PC-9 (cell line): ENCODE results near the gene PPP1R13L. TPM values are rescaled to one million over a fixed set of nuclear protein-coding genes. Genes with fewer than 3 reads are reported as not detected.
A peak's percentile ranks its signal among the peaks of the same experiment; 100 is the strongest.

Experiments used
- BruUV-seq: library from RNA; stranded (reverse); fragments of 400-500 nt; replicated peaks from 2 replicates; lab custom pipeline; 2021; lab: Mats Ljungman, UMichigan
- CTCF ChIA-PET: fragments of 300-600 bp; sonication (Branson Sonifier 250); formaldehyde crosslinking; loops from one replicate; lab custom pipeline; 2022; ENCODE audit warnings: antibody characterized with exemption; lab: Charles Lee
- POLR2A ChIA-PET: fragments of 300-600 bp; sonication (Branson Sonifier 250); formaldehyde crosslinking; loops from one replicate; lab custom pipeline; 2022; ENCODE audit warnings: antibody characterized with exemption; ENCODE audit not compliant: unreplicated experiment; lab: Charles Lee
- DNase-seq, 2 experiments: peaks; one replicate each; pipeline versions ENCODE4 v3.0.0 to v3.0.0-alpha.2; 2015 to 2022; ENCODE audit warnings: mixed read lengths in 1 of 2
- H2AFZ ChIP-seq: fragments of 200-600 bp; sonication (generic); 2 replicates; pipeline ENCODE4 v1.8.1; 2017; ENCODE audit warnings: antibody characterized with exemption
- H3F3A ChIP-seq: fragments of 200-600 bp; sonication (generic); 2 replicates; pipeline ENCODE4 v1.8.1; 2017; ENCODE audit warnings: antibody characterized with exemption, mild to moderate bottlenecking, low read depth; ENCODE audit not compliant: insufficient read depth
- H3K27ac ChIP-seq: fragments of 200-600 bp; sonication (generic); 2 replicates; pipeline ENCODE4 v1.6.1; 2016; ENCODE audit warnings: mixed run types
- H3K27me3 ChIP-seq: fragments of 200-600 bp; sonication (generic); 2 replicates; pipeline ENCODE4 v1.6.1; 2016; ENCODE audit warnings: low read depth, mixed run types; ENCODE audit not compliant: insufficient read depth
- H3K36me3 ChIP-seq: fragments of 200-600 bp; sonication (generic); 2 replicates; pipeline ENCODE4 v1.6.1; 2016; ENCODE audit warnings: low read depth, mixed run types
- H3K4me1 ChIP-seq: fragments of 200-600 bp; sonication (generic); replicated peaks from 2 replicates; pipeline ENCODE4 v1.6.1; 2016; ENCODE audit warnings: mixed run types; ENCODE audit not compliant: insufficient read depth
- H3K4me2 ChIP-seq: fragments of 200-600 bp; sonication (generic); 2 replicates; pipeline ENCODE4 v1.6.1; 2017; ENCODE audit warnings: mixed run types
- H3K4me3 ChIP-seq: fragments of 200-600 bp; sonication (generic); 2 replicates; pipeline ENCODE4 v1.6.1; 2016; ENCODE audit warnings: mixed run types
- H3K79me2 ChIP-seq: fragments of 200-600 bp; sonication (generic); 2 replicates; pipeline ENCODE4 v1.6.1; 2017; ENCODE audit warnings: low read depth, mixed run types
- H3K9me2 ChIP-seq: fragments of 200-600 bp; sonication (generic); 2 replicates; pipeline ENCODE4 v1.8.1; 2017; ENCODE audit warnings: mild to moderate bottlenecking; ENCODE audit not compliant: insufficient read depth
- H3K9me3 ChIP-seq: fragments of 200-600 bp; sonication (generic); 2 replicates; pipeline ENCODE4 v1.8.1; 2016; ENCODE audit warnings: low read depth; ENCODE audit not compliant: insufficient read depth
- H4K20me1 ChIP-seq: fragments of 200-600 bp; sonication (generic); 2 replicates; pipeline ENCODE4 v1.8.1; 2017; ENCODE audit not compliant: insufficient read depth
- EZH2 ChIP-seq: fragments of 200-600 bp; sonication (generic); IDR thresholded peaks from 2 replicates; pipeline ENCODE4 v1.8.0; 2017; ENCODE audit warnings: antibody characterized with exemption, low read depth
- intact Hi-C: fragments of 100-400 bp; cut with micrococcal nuclease; formaldehyde crosslinking; loops from one replicate; pipeline ENCODE4 v1.10.0; 2022; ENCODE audit not compliant: unreplicated experiment
- total RNA-seq: library from RNA; stranded (reverse); gene quantifications from 2 replicates; pipeline ENCODE4 v1.2.3, GENCODE V29; 2021
- TF ChIP-seq, protein P1 (sequence below): fragments of 200-600 bp; sonication (generic); conservative IDR thresholded peaks from 2 replicates; pipeline ENCODE4 v1.6.1; 2017; ENCODE audit warnings: mixed run types, antibody characterized with exemption, mild to moderate bottlenecking, moderate library complexity

The PPP1R13L gene
- total RNA-seq, 1 experiment from 2014 or later = 121 TPM

DNA sequence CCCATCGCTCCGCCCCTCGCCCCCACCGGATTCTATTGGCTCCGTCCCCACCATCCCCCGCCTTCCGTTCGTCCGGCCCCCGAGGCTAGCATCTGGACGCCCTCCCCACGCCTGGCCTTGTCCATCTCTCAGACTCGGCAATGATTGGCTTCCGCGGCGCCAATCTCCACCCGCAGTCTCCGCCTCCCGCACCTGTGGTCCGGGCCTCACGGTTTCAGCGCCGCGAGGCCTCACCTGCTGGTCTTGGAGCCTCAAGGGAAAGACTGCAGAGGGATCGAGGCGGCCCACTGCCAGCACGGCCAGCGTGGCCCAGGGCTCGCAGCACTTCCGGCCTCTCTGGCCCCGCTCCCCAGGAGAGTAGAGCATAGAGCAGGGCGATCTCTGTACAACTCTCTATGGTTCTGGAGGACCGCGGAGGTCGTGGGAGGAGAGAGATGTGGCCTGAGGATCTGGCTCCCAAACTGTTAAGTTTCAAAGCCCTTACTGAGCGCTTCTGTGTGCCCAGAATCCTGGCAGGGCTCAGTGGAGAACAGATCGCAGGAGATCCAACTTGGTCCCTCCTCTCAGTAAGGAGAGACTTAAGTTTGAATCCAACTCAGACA, 18.8 kb upstream of the PPP1R13L start, which contains the start of gene ERCC1:
TSS of gene ERCC1 (minus strand) at position 329 of the 602 bp plus-strand sequence. CDS start 543 bp downstream, outside the sequence.
- TF ChIP-seq EZH2 = no peak
- TF ChIP-seq, protein P1, sequence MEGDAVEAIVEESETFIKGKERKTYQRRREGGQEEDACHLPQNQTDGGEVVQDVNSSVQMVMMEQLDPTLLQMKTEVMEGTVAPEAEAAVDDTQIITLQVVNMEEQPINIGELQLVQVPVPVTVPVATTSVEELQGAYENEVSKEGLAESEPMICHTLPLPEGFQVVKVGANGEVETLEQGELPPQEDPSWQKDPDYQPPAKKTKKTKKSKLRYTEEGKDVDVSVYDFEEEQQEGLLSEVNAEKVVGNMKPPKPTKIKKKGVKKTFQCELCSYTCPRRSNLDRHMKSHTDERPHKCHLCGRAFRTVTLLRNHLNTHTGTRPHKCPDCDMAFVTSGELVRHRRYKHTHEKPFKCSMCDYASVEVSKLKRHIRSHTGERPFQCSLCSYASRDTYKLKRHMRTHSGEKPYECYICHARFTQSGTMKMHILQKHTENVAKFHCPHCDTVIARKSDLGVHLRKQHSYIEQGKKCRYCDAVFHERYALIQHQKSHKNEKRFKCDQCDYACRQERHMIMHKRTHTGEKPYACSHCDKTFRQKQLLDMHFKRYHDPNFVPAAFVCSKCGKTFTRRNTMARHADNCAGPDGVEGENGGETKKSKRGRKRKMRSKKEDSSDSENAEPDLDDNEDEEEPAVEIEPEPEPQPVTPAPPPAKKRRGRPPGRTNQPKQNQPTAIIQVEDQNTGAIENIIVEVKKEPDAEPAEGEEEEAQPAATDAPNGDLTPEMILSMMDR = no peak
- Histone ChIP-seq H3K4me1 (peaks cover 39% of the 10 kb centered on the region), H3K27ac (peak within 1 kb of the TSS; percentile 99), H3K9me2 (no peaks in the 10 kb centered on the region), H3K27me3 (no peaks in the 10 kb centered on the region), H3K9me3 (no peaks in the 10 kb centered on the region), H3K4me2 (peak within 1 kb of the TSS; percentile 92), H2AFZ (peak within 1 kb of the TSS; percentile 72), H3K79me2 (peaks cover 24% of the 10 kb centered on the region), H4K20me1 (no peaks in the 10 kb centered on the region), H3K4me3 (peak within 1 kb of the TSS; percentile 77), H3K36me3 (peaks cover 5% of the 10 kb centered on the region; the same call in 1 of the 2 replicates), H3F3A (peaks cover 47% of the 10 kb centered on the region)
- DNase-seq = peak; percentile 97 to 99
- intact Hi-C loops = loop anchor here (1.0 to 5.0 kb wide), 2 partner anchors 18 to 344 kb away; partner anchors contain the start of genes PPP1R13L and SIX5
- TSS peak; percentile 76 for BruUV-seq
- ChIA-PET CTCF (no interaction called here), POLR2A (interaction anchor here (0.6 to 0.9 kb wide), 2 partner anchors 20 to 68 kb away, joined by 4 to 6 read pairs; no protein-coding TSS in a partner anchor)

DNA sequence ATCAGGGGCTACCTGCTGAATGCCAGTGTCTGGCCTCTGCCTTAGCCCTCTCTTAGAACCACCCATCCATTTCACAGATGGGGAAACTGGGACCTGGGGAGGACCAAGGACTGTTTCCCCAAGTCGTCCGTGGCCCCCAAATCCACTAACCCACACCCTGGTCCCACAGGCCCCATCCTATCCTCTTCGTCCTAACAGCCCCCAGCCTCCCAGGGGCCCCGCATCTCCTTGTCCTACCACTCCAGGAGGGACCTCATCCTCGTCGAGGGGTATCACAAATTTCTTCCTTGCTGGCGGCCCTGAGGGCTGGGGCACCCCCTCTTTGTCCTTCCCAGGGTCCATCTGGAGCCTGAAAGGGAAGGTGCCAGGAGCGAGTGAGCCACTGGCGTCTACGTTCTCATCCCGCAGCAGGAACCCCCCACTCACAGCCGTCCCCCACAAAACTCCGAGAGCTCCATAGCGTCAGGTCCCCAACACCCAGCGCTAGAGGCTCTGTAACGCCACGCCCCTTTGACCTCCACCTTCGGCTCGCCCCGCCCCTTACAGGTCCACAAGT, 18.2 kb upstream of the PPP1R13L start:
- CTCF ChIA-PET = no interaction called here
- BruUV-seq = no TSS peak
- Histone ChIP-seq H3K9me3 (no peaks in the 10 kb centered on the region), H3F3A (peaks cover 46% of the 10 kb centered on the region), H3K4me3 (peak overlapping the region; percentile 77), H2AFZ (peak overlapping the region; percentile 72; the same call in 1 of the 2 replicates), H3K79me2 (peaks cover 24% of the 10 kb centered on the region), H3K27ac (peak overlapping the region; percentile 99), H3K36me3 (peaks cover 8% of the 10 kb centered on the region; the same call in 1 of the 2 replicates), H3K9me2 (no peaks in the 10 kb centered on the region), H3K4me1 (peaks cover 39% of the 10 kb centered on the region), H4K20me1 (no peaks in the 10 kb centered on the region), H3K27me3 (no peaks in the 10 kb centered on the region), H3K4me2 (peak overlapping the region; percentile 92)
- TF ChIP-seq, protein P1 = no peak
- no peak for TF ChIP-seq EZH2
- POLR2A ChIA-PET = interaction anchor here (0.6 to 0.9 kb wide), 3 partner anchors 19 to 294 kb away, joined by 3 to 6 read pairs (median 4); no protein-coding TSS in a partner anchor
- intact Hi-C loops = loop anchor here (1.0 to 5.0 kb wide), 2 partner anchors 18 to 344 kb away; partner anchors contain the start of genes PPP1R13L and SIX5
- no peak for DNase-seq

DNA sequence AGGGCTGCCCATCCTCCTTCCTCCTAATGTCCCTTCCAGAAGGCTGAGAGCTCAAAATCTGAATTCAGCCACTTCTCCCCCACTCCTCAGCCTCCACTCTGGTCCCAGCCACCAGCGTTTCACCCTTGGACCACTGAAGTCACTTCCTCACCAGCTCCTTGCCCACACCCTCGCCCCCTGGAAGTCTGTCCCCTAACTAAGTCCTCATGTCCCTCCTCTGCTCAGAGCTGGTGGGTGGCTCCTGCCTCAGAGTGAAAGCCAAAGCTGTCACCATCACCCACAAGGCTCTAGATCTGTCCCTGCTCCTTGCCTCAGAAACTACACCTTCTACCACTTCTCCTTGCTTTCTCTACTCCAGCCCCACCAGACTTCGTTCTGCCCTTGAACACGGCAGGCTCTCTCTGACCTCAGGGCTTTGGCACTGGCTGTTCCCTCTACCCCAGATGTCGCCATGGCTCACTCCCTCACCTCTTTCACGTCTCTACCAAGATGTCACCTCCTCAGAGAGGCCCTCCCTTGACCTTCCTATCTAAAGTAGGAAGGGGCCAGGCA, 17.2 kb upstream of the PPP1R13L start:
- Histone ChIP-seq H4K20me1 (no peaks in the 10 kb centered on the region), H3K36me3 (peaks cover 13% of the 10 kb centered on the region; the same call in 1 of the 2 replicates), H3F3A (peaks cover 48% of the 10 kb centered on the region), H3K9me2 (no peaks in the 10 kb centered on the region), H3K4me3 (no peak overlapping the region; the same call in 1 of the 2 replicates), H3K4me1 (peaks cover 39% of the 10 kb centered on the region), H2AFZ (no peak overlapping the region), H3K9me3 (no peaks in the 10 kb centered on the region), H3K27ac (no peak overlapping the region), H3K27me3 (no peaks in the 10 kb centered on the region), H3K79me2 (peaks cover 24% of the 10 kb centered on the region), H3K4me2 (peak overlapping the region; percentile 92)
- no peak for TF ChIP-seq EZH2
- TF ChIP-seq, protein P1 = no peak
- no peak for DNase-seq
- intact Hi-C loops = loop anchor here (5.0 kb wide), 1 partner anchor 345 kb away; the partner anchor contains the start of gene SIX5
- CTCF ChIA-PET = no interaction called here
- no TSS peak for BruUV-seq
- POLR2A ChIA-PET = interaction anchor here (0.6 kb wide), 1 partner anchor 145 kb away, joined by 4 read pairs; no protein-coding TSS in a partner anchor
